Colonic mucosa (tissue), 4 donors: ENCODE measurements around the gene KRT17. TPM values are rescaled to one million over a fixed set of nuclear protein-coding genes. Genes with fewer than 3 reads are reported as not detected.

Source experiments
- DNase-seq: peaks from one replicate; pipeline ENCODE4 v3.0.0-alpha.2; 2020
- H3K27ac ChIP-seq: fragments of 200-600 bp; one replicate; pipeline ENCODE4 v1.8.0; 2021
- H3K27me3 ChIP-seq: fragments of 200-600 bp; one replicate; pipeline ENCODE4 v1.8.0; 2021
- H3K36me3 ChIP-seq: fragments of 200-600 bp; one replicate; pipeline ENCODE4 v1.8.0; 2021
- H3K4me1 ChIP-seq: fragments of 200-600 bp; one replicate; pipeline ENCODE4 v1.8.0; 2021; ENCODE audit warnings: mild to moderate bottlenecking
- H3K4me3 ChIP-seq: fragments of 200-600 bp; one replicate; pipeline ENCODE4 v1.8.0; 2021
- H3K9ac ChIP-seq, 2 donors: one replicate each; pipeline ENCODE4 v1.7.0; 2013; ENCODE audit warnings: control low read depth in 2 of 2, low read depth in 2 of 2, low read length in 2 of 2
- H3K9me3 ChIP-seq: fragments of 200-600 bp; one replicate; pipeline ENCODE4 v1.8.0; 2021
- CTCF ChIP-seq: fragments of 200-600 bp; IDR thresholded peaks from one replicate; pipeline ENCODE4 v1.8.0; 2022; ENCODE audit warnings: antibody characterized with exemption, mild to moderate bottlenecking
- intact Hi-C: fragments of 100-400 bp; cut with DNase I; formaldehyde crosslinking; loops from one replicate; pipeline ENCODE4 v1.14.1; 2022
- total RNA-seq, 2 donors: library from RNA; stranded (reverse); fragmentation: NEBNext Ultra II Directional in 1 of 2; extraction: Animal tissue kit (Norgen Biotek cat#: 25700) in 1 of 2; gene quantifications; one replicate each; pipeline ENCODE4 v1.2.1, GENCODE V29; 2021
- donor health status: healthy.
- donor health status: DM: no; HTN: no; CAD: no.
- donor health status: DM: no; HTN: no; CAD: no.

Gene KRT17
- total RNA-seq, 2 donors from 2014 or later, result 1.2 TPM; not detected in 1

GRCh38 chr17:41600318-41600717, 24.1 kb downstream of the KRT17 start:
- Histone ChIP-seq H3K4me1 (no peaks in the 10 kb centered on the region), H3K36me3 (no peaks in the 10 kb centered on the region), H3K9me3 (no peaks in the 10 kb centered on the region), H3K27ac (no peak overlapping the region), H3K9ac (no peak overlapping the region), H3K4me3 (no peak overlapping the region), H3K27me3 (no peaks in the 10 kb centered on the region)
- TF ChIP-seq CTCF, result no peak
- DNase-seq, result no peak
- intact Hi-C loops, result no loop called here

DNA sequence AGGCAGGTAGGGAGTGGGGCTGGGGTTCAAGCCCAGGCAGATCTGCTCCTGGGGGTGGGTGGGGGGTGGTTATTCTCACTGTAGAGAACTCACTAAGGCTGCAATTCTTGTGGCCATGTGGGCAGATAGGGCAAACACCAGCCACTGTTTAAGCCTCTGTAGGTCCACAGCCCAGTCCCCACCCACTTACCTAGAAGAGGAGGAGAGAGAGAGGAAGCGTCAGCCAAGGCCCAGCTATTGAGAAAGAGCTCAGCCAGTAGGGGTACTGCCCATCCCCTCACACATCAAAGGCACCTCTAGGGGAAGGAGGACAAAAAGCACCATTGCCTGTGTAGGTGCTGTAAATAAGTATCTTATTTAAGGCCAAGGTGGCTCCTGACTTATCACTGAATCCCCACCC, 24.7 kb downstream of the KRT17 start:
- Histone ChIP-seq H3K4me1 (no peaks in the 10 kb centered on the region), H3K27ac (no peak overlapping the region), H3K9me3 (no peaks in the 10 kb centered on the region), H3K9ac (no peak overlapping the region), H3K4me3 (no peak overlapping the region), H3K36me3 (no peaks in the 10 kb centered on the region), H3K27me3 (no peaks in the 10 kb centered on the region)
- TF ChIP-seq CTCF, result no peak
- no peak for DNase-seq
- intact Hi-C loops, result no loop called here

DNA sequence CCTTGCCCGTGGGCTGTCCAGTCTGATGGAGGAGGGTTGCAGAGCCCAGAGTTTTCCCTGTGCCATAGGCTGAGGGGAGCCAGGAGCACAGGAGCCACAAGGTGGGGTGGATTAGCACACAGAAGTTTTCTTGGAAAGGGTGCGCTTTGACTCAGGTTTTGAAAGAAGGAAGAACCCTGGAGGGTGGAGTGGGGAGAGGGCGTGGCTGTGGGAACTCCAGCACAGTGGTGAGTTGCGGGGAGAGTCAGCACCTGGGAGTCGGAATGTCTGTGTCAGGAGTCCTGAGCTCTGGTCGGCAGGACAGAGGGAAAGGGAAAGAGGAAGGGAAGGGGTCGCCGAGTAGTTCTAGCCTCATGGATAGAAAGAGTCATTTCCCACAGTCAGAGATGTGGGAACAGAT, 28.8 kb downstream of the KRT17 start:
- H3K9me3 ChIP-seq, result no peaks in the 10 kb centered on the region
- no peaks in the 10 kb centered on the region for H3K36me3 ChIP-seq
- TF ChIP-seq CTCF, result no peak
- H3K4me1 ChIP-seq, result no peaks in the 10 kb centered on the region
- H3K4me3 ChIP-seq, result no peak overlapping the region
- no peak overlapping the region for H3K27ac ChIP-seq
- H3K27me3 ChIP-seq, result no peaks in the 10 kb centered on the region
- H3K9ac ChIP-seq, result no peak overlapping the region
- intact Hi-C loops, result no loop called here
- DNase-seq, result no peak

GRCh38 chr17:41594363-41594915, 29.9 kb downstream of the KRT17 start:
- Histone ChIP-seq H3K27me3 (no peaks in the 10 kb centered on the region), H3K9ac (no peak overlapping the region), H3K27ac (no peak overlapping the region), H3K4me1 (no peaks in the 10 kb centered on the region), H3K36me3 (no peaks in the 10 kb centered on the region), H3K9me3 (no peaks in the 10 kb centered on the region), H3K4me3 (no peak overlapping the region)
- intact Hi-C loops, result no loop called here
- DNase-seq, result no peak
- TF ChIP-seq CTCF, result no peak

- H3K9me3 ChIP-seq, result no peaks in the 10 kb centered on the region
- H3K27me3 ChIP-seq, result no peaks in the 10 kb centered on the region
- TF ChIP-seq CTCF, result no peak
- no peaks in the 10 kb centered on the region for H3K36me3 ChIP-seq
- H3K4me1 ChIP-seq, result no peaks in the 10 kb centered on the region
- no peak overlapping the region for H3K4me3 ChIP-seq
- no peak overlapping the region for H3K27ac ChIP-seq
- H3K9ac ChIP-seq, result no peak overlapping the region
- intact Hi-C loops, result no loop called here
- no peak for DNase-seq
Observed at GRCh38 chr17:41593306-41593981, 30.9 kb downstream of the KRT17 start.
